HepG2 (cell line): Measurements from ENCODE around the gene APC2. TPM values are rescaled to one million over a fixed set of nuclear protein-coding genes. Genes with fewer than 3 reads are reported as not detected.

Source experiments
- ATAC-seq: fragments of 200-7000 bp; cut with Tn5 transposase; 3 replicates; pipeline ENCODE4 v1.9.1; 2020; ENCODE audit warnings: mild to moderate bottlenecking, moderate library complexity
- BruUV-seq: library from RNA; stranded (reverse); fragments of 400-500 nt; replicated peaks from 2 replicates; lab custom pipeline; 2021; lab: Mats Ljungman, UMichigan
- CTCF ChIA-PET: fragments of 300-600 bp; formaldehyde crosslinking; extraction: SDS; loops from one replicate; lab custom pipeline; 2021; ENCODE audit warnings: low total read pairs, inconsistent platforms, low intra/inter-chr PET ratio; lab: Yijun Ruan, JAX
- POLR2A ChIA-PET: fragments of 350-600 bp; sonication (Branson Sonifier 250); formaldehyde crosslinking; loops from one replicate; lab custom pipeline; 2020; ENCODE audit warnings: antibody characterized with exemption, inconsistent platforms; lab: Yijun Ruan, JAX
- DNase-seq: peaks from one replicate; pipeline ENCODE4 v3.0.0-alpha.2; 2015; ENCODE audit warnings: low spot score
- FAIRE-seq: peaks from 3 replicates; lab custom pipeline; 2011; peaks lifted over from hg19 to GRCh38; lab: Jason Lieb, UNC
- H2AFZ ChIP-seq: one replicate; pipeline ENCODE4 v1.6.1; 2011; ENCODE audit warnings: low read length, inconsistent platforms
- H3K27ac ChIP-seq: fragments of 300-600 bp; 3 replicates; pipeline ENCODE4 v1.8.0; 2011; ENCODE audit warnings: mixed run types, mild to moderate bottlenecking, mixed read lengths, low read length, inconsistent platforms; ENCODE audit not compliant: insufficient read depth; ENCODE audit errors: extremely low read length
- H3K27me3 ChIP-seq, 2 experiments: fragments of 200-600 bp in 1 of 2; 2 replicates in 1 of 2; 3 replicates in 1 of 2; pipeline versions ENCODE4 v1.6.0 to v1.8.0; 2011; ENCODE audit warnings: low read length in 2 of 2, mild to moderate bottlenecking in 2 of 2, moderate library complexity in 2 of 2, inconsistent platforms in 1 of 2; ENCODE audit not compliant: insufficient read depth in 2 of 2, control insufficient read depth in 1 of 2
- H3K36me3 ChIP-seq, 2 experiments: fragments of 200-600 bp in 1 of 2; replicated peaks in 1 of 2; 2 replicates in 1 of 2; 3 replicates in 1 of 2; pipeline versions ENCODE4 v1.5.1 to v1.8.0; 2011; ENCODE audit warnings: low read length in 2 of 2, inconsistent platforms in 1 of 2; ENCODE audit not compliant: insufficient read depth in 2 of 2, control insufficient read depth in 1 of 2
- H3K4me1 ChIP-seq: 2 replicates; pipeline ENCODE4 v1.5.1; 2012; ENCODE audit warnings: low read length, inconsistent platforms; ENCODE audit not compliant: insufficient read depth
- H3K4me2 ChIP-seq: 2 replicates; pipeline ENCODE4 v1.6.0; 2011; ENCODE audit warnings: low read depth, low read length, inconsistent platforms
- H3K4me3 ChIP-seq, 3 experiments: fragments of 200-600 bp in 1 of 3; sonication (generic), shearing (Covaris generic) in 1 of 3; replicated peaks in 1 of 3; 2 replicates each; pipeline ENCODE4 v1.5.1; 2011 to 2016; ENCODE audit warnings: low read length in 3 of 3, inconsistent platforms in 2 of 3, low read depth in 2 of 3, mild to moderate bottlenecking in 2 of 3, control low read depth in 1 of 3, mixed read lengths in 1 of 3; ENCODE audit not compliant: insufficient read depth in 1 of 3
- H3K79me2 ChIP-seq: one replicate; pipeline ENCODE4 v1.6.1; 2011; ENCODE audit warnings: low read length, inconsistent platforms; ENCODE audit not compliant: insufficient read depth
- H3K9ac ChIP-seq: 2 replicates; pipeline ENCODE4 v1.6.0; 2011; ENCODE audit warnings: mild to moderate bottlenecking, low read depth, low read length, inconsistent platforms; ENCODE audit not compliant: insufficient read depth
- H3K9me3 ChIP-seq: 2 replicates; pipeline ENCODE4 v1.5.1; 2012; ENCODE audit warnings: mild to moderate bottlenecking, low read length
- H4K20me1 ChIP-seq: 2 replicates; pipeline ENCODE4 v1.6.0; 2011; ENCODE audit warnings: inconsistent platforms, mild to moderate bottlenecking, low read length, moderate library complexity; ENCODE audit not compliant: insufficient read depth
- MIXL1 ChIP-seq: IDR thresholded peaks from 2 replicates; pipeline ENCODE4 v1.6.1; 2016
- PAF1 ChIP-seq: IDR thresholded peaks from 2 replicates; pipeline ENCODE4 v1.6.1; 2016; ENCODE audit warnings: missing genetic modification reagents, missing compliant biosample characterization
- SALL2 ChIP-seq: sonication (generic); formaldehyde crosslinking; IDR thresholded peaks from 2 replicates; pipeline ENCODE4 v1.8.1; 2023; ENCODE audit warnings: mild to moderate bottlenecking, missing genetic modification reagents, inconsistent platforms
- WGBS: methylation state at CpG from one replicate; pipeline ENCODE4 v1.1.6; 2017; ENCODE audit warnings: low lambda C conversion rate; 5-methylcytosine and 5-hydroxymethylcytosine counted together
- in situ Hi-C: cut with HindIII; loops from 2 replicates; pipeline ENCODE4 v1.10.0; 2017; ENCODE audit warnings: low pct_unique_long_range_greater_than_20kb; ENCODE audit not compliant: extremely low pct_ligation_motif_present
- intact Hi-C: fragments of 100-400 bp; cut with micrococcal nuclease; formaldehyde crosslinking; loops from one replicate; pipeline ENCODE4 v1.10.0; 2022; ENCODE audit not compliant: unreplicated experiment
- polyA plus RNA-seq, 8 experiments: library from polyadenylated mRNA; depleted of rRNA in 3 of 8; stranded (reverse) in 7 of 8; unstranded in 1 of 8; fragments of >200 nt; fragmentation: Illumina TruSeq in 4 of 8; extraction: Trizol in 4 of 8; gene quantifications; 2 replicates each; pipeline versions ENCODE4 v1.2.1 to v1.2.3, GENCODE V29; 2011 to 2016; ENCODE audit warnings: low read depth in 4 of 8, missing spikeins in 1 of 8, mixed read lengths in 1 of 8; ENCODE audit not compliant: insufficient read depth in 1 of 8
- total RNA-seq, 5 experiments: library from RNA; depleted of rRNA; stranded (reverse); fragments of >200 nt; fragmentation: Illumina TruSeq; extraction: Trizol; gene quantifications; 2 replicates each; pipeline ENCODE4 v1.2.3, GENCODE V29; 2016; ENCODE audit warnings: low read depth in 1 of 5
- TF ChIP-seq, protein P1 (sequence below), 2 experiments: IDR thresholded peaks; 2 replicates each; pipeline ENCODE4 v1.6.1; 2011 to 2012; ENCODE audit warnings: low read length in 2 of 2, borderline replicate concordance in 1 of 2, low read depth in 1 of 2, mild to moderate bottlenecking in 1 of 2, moderate library complexity in 1 of 2

The APC2 gene
- total and polyA plus RNA-seq, 2 of the 13 experiments (the other 11 are each of a cell fraction or from before 2014, with no cell fraction given): 0.08 to 0.22 TPM

DNA sequence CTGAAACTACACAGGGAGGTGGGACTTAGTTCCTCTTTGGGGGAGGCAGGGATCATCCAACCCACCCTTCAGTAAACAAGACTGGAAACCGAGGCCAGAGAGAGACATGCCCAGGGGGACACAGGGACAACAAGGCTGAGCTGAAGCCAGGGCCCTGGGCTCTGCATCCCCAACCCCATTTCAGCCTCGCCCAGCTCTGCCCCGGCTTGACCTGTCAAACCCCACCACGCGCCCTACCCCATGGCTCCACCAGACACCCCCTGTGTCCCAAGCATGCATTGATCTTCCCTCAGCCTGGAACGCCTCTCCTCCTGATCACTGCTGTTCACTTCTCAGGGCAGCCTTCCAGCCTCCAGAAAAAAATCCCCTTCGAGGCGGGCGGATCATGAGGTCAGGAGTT, 2.0 kb upstream of the APC2 start:
- Histone ChIP-seq H3K9me3 (no peaks in the 10 kb centered on the region), H3K4me2 (no peak overlapping the region), H2AFZ (no peak overlapping the region), H3K4me3 (no peak overlapping the region), H3K79me2 (no peaks in the 10 kb centered on the region), H3K27me3 (peaks cover 15 to 61% of the 10 kb centered on the region in 2 experiments), H3K9ac (no peak overlapping the region), H3K27ac (no peak overlapping the region), H3K36me3 (no peaks in the 10 kb centered on the region), H4K20me1 (peaks cover 13% of the 10 kb centered on the region; the same call in 1 of the 2 replicates), H3K4me1 (peaks cover 26% of the 10 kb centered on the region)
- POLR2A ChIA-PET: no interaction called here
- CTCF ChIA-PET: no interaction called here
- intact Hi-C loops: no loop called here
- TF ChIP-seq MIXL1 (CRISPR knock-in tag): no peak
- TF ChIP-seq SALL2 (CRISPR knock-in tag): no peak
- TF ChIP-seq, protein P1, sequence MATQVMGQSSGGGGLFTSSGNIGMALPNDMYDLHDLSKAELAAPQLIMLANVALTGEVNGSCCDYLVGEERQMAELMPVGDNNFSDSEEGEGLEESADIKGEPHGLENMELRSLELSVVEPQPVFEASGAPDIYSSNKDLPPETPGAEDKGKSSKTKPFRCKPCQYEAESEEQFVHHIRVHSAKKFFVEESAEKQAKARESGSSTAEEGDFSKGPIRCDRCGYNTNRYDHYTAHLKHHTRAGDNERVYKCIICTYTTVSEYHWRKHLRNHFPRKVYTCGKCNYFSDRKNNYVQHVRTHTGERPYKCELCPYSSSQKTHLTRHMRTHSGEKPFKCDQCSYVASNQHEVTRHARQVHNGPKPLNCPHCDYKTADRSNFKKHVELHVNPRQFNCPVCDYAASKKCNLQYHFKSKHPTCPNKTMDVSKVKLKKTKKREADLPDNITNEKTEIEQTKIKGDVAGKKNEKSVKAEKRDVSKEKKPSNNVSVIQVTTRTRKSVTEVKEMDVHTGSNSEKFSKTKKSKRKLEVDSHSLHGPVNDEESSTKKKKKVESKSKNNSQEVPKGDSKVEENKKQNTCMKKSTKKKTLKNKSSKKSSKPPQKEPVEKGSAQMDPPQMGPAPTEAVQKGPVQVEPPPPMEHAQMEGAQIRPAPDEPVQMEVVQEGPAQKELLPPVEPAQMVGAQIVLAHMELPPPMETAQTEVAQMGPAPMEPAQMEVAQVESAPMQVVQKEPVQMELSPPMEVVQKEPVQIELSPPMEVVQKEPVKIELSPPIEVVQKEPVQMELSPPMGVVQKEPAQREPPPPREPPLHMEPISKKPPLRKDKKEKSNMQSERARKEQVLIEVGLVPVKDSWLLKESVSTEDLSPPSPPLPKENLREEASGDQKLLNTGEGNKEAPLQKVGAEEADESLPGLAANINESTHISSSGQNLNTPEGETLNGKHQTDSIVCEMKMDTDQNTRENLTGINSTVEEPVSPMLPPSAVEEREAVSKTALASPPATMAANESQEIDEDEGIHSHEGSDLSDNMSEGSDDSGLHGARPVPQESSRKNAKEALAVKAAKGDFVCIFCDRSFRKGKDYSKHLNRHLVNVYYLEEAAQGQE (IDR thresholded peaks at IDR 0.05; ENCODE audit: borderline replicate concordance in 1 of 2, low read depth in 1 of 2, low read length in 2 of 2): 0 out of 4 replicates have a peak, but pooled peaks of 1 of the 2 experiments have one; percentile 26
- no peak for TF ChIP-seq PAF1 (CRISPR knock-in tag)
- WGBS: 58% methylated on average over 7 of the region's 9 CpGs
- no TSS peak for BruUV-seq
- in situ Hi-C loops: no loop called here
- ATAC-seq (no peak), DNase-seq (no peak), FAIRE-seq (no peak)
